Measurements from ENCODE around the gene SVOP.

The SVOP gene

DNA sequence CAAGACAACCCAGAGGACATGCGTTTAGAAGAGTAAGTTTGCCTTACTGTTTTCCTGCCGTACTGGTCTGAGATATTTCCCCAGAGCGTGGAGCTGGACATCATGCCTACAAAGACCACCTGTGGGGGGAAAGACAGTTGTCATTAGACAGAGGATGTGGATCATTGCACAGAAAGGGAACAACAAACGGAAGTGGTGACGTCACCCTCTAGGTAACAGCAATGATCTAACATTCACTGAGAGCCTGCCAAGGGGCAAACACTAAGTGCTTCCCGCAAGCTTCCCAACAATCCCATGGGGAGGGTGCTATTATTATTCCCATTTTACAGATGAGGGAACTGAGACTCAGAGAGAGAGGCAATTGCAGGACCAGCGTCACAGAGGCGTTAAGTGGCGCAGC, 48.5 kb downstream of the SVOP start:
- DNase-seq, result peak; percentile 60

DNA sequence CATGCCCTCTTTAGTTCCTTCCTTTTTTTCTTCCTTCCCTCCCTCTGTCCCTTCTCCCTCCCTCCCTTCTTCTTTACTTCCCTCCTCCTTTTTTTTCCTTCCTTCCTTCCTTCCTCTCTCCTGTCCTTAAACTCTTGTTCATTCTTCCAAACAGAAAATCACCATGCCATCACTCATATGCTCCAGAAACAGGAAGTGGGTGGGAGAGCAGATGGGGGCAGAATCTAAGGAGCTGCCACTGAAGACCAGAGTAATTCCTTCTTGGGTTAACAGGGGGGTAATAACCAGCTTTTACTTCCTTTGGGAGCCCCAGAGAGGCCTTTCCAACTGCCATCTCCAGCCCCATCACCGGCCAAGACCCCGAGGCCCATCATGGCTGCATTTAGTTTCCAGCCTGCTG, 51.2 kb downstream of the SVOP start:
- no peak for DNase-seq

DNA sequence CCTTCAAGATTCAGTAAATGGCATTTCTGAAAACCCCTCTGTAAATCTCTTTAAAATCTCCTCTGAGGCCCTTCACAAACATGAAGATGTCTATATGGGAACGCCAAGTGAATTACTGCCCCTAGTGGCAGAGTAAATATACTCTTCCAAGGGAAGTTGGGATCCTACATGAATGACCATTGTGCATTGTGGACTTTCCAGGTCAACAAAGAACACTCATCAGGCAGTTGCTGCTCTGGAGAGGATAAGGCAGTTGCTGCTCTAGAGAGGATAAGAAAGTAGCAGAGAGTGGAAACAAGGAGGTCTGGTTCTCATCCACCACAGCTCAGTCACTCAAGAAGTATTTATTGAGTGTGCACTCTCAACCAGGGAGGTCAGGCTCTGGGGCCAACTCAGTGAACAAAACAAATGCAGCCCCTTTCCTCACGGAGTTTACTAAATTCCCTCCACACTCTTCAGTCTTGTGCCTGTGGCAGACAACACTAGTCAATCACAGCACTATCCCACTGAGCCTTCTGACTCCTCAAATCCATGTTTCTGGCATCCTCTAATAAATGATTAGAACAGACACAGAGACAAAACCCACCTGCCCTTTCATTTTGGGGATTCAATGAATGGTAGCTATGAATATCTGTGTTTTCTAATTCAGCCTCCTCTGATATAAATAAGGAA, 52.9 kb downstream of the SVOP start:
- peak; percentile 83 for DNase-seq

DNA sequence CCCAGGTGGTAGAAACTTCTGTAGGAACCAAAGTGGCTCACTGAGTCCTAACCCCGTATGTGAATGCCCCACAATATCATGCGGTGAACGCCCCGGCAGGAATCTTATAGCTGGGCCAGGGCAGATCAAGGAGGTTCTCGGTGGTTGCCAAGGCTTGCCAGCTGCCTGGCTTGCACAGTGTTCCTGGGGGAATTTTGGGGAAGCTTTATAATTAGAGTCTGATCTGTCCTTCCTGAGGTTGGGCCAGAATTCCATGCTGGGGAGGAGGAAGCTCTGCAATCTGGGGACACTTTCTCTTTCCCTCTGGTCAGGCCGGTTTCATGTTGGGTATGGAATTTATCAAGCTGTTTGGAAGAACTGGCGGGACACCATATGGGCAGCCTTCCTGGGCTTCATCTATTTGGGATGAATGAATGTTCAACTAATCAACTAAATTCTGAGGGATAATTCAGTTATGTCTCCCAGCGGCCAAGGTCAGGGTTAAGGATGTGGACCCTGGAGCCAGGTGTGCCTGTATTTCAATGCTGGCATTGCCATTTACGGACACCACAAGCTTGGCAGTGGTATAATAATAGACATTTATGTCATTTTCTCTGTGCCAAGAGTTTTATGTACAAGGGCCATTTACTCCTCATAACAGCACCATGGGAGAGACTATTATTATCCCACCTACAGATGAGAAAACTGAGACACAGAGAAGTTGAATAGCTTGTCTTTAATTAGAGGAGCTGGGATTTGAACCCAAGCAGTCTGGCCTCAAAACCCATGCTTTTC, 54.3 kb downstream of the SVOP start:
- no peak for DNase-seq

DNA sequence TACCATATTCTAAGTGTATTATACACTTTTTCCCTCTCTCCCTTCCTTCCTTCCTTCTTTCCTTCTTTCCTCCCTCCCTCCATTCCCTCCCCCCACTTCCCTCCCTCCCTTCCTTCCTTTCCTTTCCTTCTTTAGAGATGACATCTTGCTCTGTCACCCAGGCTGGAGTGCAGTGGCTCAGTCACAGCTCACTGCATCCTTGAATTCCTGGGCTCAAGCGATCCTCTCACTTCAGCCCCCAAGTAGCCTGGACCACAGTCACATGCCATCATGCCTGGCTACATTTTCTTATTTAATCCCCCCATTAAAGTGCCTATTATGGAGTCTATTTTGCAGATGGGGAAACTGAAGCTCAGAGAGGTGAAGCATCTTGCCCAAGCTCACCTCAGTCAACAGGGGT, 55.0 kb downstream of the SVOP start:
- DNase-seq, result no peak

DNA sequence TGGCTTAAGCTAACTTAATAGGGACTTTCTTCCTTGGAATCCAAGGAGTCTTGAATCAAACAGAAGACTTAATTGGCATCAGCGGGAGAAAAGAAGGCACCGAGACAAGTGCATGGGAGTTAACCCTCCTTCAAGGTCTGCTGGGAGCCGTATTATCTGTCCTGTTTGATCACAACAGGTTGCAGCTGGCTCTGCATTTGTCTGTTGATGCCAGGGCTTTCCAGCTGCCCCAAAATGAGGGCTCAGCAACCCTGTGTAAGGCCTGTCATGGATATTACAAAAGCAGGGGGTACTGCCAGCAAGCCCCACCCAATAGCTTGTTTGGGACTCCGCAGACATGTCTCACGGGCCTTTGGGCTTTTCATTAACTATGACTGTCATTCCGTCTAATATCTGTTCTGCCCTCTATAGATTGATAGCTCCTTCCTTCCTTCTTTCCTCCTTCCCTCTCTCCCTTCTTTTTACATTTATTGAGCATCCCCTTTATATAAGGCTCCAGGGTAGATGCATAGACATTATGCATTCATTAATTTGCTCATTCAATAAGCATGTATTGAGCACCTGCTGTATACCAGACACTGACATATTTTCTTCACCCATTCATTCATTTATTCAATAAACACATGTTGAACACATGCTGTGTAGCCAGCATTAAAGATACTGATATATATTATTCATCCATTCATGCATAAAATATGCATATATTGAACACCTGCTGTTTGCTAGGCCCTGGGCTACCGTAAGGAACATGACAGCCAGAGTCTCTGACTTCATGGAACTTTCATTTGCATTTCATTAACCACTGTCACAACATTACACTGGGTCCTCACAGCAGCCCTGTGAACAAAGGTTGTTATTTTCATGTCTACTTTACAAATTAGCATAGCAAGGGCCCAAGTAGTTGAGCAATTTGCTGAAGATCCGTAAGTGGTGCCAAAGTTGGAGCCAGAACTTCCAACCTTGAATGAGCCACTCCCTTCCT, 56.2 kb downstream of the SVOP start:
- DNase-seq, result no peak

DNA sequence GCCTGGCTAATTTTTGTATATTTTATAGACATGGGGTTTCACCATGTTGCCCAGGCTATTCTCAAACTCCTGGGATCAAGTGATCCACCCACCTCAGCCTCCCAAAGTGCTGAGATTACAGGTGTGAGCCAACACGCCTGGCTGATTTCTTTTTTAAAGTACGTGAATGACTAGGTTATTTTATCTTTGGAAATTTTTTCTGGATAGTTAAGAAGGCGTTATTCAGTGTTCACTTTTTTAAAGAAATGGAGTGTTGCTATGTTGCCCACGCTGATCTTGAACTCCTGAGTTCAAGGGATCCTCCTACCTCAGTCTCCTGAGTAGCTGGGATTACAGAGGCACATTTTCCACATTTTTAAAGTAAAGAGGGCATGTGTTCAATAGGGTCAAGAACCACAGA, 58.6 kb downstream of the SVOP start:
- no peak for DNase-seq

DNA sequence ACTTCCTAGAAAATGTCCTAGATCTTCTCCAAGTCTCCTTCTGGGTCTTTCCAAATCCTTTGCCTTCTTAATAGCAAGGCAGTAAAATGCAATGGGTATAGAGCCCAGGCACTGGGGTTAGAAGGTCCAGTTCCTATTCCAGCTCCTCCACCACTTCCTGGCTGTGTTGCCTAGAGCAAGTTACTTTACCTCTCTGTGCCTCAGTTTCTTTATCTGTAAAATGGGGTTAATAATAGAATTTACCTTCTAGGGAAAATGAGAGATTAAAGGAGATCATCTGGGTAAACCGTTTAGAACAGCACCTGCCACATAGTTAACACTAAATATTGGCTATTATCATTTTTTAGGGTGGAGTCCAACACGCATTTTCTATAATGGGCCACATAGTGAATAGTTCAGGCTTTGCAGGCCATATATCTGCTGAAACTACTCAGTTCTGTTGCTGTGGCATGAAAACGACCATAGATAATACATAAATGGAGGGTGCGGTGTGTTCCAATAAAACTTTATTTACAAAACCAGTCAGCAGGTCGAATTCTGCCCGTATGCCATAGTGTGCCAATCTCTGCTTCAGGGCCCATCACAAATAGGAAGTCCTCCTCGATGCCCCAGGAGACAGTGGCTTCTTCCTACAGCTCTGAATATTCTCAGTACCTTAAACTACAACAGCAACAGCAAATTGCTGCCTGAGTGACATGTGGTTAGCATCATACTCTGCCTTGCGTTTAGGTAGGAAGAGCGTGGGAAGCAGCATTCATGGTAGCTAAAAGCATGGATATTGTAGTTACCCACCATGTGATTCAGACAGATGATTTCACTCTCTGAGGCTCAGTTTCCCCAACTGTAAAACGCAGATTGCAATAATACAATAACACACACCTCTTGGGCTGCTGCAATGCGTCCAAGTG, 60.9 kb downstream of the SVOP start:
- DNase-seq, result no peak

DNA sequence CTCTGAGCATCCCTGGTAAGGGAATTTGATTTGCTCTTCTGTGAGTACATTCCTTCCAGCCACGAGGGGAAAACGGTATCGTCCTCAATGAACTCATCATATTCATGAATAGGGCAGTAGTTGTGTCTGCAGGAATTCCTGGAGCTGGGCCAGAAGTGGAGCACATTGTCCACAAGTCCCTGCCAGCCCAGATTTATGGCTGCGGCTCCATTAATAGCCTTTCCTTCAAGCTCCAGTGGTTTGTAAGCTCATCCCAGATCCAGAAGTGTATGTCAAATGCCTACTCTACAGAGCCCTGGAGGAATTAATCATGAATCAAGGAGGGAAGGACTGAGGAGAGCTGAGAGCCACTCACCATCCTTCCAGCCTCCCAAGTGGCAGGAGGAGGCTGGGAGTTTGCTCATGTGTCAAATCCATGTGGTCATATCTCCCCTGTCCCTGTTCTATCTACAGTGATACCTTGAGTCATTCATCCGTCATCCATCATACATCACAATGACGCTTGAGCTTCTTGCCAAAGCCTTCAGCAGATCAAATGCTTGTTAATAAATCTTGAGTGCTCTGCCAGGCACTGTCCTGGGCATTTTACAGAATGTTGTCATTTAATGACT, 65.5 kb downstream of the SVOP start:
- DNase-seq, result peak; percentile 81

DNA sequence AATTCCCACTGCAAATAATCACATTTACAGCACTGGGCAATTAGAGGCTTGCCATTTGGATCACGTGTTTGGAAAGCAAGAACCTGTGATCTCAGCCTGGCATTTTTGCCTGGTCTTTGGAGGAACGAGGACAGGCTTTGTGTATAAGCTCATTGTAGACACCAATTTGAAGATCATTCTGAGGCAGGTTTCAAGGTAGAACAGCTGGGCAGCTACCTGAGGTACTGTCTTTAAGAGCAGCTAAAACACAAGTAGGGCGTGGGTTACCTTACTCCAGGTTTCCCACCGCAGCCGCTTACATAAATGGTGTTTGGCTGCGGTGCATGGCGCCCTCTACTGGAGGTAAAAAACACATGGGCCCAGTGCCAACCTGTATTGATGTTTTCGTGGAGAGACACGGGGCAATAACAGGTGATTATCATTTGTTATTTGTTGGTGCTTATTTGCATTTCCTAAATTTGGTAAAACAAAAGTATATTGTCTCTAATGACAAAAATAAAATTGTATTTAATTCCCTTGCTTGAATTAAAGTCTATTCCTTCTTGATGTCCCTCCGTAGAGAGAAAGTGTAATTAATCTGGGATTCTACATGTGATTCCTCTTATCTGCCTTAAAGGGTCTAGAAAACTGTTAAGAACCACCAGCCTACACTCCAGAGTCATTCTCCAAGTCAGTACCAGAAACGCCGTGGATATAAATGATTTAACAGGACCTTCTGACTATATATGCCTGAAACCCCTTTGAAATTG, 69.7 kb downstream of the SVOP start:
- DNase-seq, result peak; percentile 91

DNA sequence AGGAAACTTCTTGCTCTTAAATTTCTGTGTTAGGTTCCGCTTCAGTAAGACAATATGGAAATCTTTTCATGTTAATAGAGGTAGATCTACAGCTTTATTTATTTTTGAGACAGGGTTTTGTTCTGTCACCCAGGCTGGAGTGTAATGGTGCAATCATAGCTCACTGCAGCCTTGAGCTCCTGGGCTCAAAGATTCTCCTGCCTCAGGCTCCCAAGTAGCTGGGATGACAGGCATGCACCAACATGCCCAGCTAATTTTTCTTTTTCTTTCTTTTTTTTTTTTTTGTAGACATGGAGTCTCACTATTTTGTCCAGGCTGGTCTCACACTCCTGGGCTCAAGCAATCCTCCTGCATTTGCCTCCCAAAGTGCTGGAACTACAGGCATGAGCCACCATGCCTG, 70.9 kb downstream of the SVOP start:
- no peak for DNase-seq

DNA sequence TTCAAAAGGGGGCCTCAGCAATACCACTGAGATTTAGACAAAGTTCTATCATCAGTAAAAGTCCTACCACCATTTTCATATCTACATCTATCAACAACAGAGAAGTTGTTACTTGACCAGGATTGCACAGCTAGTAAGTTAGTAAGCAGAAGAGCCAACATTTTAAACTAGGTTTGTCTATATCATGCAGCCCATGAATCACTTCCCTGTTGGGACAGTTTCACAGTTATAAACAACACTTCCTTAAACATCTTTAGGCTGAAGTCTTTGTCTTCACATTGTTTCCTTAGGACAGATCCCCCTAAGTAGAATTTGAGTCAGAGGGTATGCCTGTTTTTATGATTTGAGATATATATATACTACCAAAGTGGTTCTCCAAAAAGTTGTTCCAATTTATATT, 72.5 kb downstream of the SVOP start:
- no peak for DNase-seq

DNA sequence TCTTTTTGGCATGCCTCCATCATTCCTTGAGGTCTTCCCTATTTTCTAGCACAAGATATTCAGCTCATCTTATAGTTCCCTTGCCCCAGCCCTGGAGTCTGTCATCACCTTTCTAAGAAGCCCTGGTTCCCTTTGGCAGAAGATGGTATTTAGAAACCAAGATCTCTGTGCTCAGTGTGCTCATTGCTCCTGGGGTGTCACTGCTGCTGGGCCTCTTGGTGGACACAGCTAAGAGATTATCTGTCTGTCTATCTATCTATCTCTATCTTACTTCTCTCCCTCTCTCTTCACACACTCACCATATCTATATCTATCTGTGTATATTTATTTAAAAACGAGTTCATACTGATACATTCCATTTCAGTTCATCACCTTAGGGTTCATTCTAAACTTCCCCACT, 73.8 kb downstream of the SVOP start:
- no peak for DNase-seq

DNA sequence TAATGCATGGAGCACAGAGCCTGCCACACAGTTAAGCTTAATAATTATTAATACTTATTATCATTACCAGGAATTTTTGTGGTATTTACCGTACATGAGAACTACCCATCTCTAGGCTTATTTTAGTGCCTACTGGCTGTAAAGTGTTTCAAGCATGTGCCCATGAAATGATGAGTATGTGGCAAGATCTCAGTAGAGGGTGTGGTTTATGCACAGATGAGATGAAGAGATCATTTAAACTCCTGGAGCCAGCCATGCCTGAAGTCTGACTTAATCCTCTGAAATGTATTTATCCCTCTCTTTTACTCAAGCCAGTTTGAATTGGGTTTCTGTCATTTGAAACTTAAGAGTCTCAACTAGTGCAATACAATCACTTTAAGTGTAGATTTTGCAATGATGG, 80.7 kb downstream of the SVOP start:
- no peak for DNase-seq

DNA sequence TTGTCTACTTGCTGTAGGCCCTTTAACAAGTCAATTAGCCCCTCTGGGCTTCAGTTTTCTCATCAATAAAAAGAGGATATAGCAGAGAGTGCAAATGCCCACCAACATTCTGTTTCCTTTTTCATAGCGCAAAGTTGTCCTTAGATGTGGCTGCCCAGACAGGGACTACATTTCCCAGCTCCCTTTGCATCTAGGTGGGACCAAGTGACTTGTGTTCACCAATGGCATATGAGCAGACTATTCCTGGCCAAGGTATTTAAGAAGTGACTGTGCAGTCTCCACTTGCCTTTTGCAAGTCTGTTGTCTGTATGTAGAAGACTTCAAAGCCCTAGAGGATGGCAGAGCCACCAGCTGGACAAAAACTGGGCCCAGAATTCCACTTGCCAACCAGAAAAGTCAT, 81.3 kb downstream of the SVOP start:
- DNase-seq, result peak; percentile 56

DNA sequence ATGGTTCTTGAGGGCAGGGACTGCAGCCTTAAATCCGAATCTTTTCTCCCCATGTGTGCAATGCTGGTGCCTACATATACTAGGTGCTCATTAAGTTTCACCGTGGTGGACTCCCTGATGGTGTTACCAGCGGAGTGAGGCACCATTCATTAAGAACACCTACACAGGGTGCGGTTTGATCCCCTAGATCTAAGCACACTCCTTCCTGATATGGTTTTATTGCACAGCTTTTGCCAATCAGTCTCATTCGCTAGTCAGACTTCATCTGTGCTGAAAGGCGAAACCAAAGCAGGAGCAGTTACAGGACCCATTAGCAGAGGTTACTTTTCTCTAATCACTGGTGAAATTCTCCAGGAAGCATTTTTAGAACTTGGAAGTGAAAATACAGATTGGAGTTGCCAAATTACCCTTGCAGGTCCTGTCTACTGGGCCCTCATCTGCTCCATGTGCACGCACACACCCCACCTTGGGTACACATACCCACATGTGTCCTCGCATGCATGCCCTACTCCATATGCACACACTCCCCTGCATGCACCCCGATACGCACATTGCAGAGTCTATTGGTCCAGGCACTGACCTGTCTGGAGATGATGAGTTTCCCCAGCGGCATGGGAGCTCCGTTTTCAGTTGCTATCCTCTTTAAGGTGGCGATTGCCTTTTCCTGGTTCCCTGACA, 82.5 kb downstream of the SVOP start:
- no peak for DNase-seq

DNA sequence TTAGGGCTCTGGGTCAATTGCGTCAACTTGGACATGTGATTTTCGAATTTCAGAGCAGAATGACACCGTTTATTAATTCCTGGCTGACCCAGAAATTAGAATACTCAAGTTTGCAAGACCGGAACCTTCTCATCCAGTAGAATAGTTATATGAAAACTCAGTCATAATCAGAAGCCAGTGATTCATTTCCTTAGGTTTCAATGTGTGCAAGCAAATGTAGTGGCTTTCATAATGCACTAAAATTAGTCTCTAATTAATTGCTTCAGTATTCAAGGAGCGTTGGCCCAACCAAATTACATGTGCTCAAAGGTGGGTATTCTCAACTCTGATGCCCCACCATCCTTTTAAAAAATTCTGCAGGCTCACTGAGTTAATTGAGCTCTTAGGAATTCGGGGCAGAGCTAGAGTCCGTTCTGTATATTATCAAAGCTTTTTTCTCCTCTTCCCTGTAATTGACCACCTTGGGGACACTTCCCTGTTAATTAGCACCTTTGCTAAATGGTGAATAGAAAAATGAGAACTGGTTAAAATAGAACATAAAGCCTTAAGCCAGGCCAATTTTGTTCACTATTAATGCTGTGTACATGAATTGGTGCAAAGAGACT, 85.6 kb downstream of the SVOP start:
- DNase-seq, result no peak

DNA sequence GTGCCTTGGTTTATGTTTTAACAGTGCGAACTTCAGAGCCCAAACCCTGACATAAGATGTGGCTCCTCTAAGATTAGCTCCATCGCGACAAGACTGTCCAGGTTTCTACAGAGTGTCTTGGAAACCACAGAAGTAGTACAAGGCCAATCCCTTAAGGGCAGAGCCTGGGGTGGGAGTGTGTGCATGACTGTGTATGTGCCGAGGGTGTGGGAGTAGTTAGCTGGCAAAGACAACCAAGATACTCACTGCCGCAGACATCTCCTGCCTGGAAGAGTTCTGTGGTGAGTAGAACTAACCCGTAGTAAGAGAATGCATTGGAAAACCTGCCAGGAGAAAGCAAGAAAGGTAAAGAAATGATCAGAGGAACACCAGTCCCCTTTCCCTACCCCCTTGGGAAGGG, 86.9 kb downstream of the SVOP start:
- DNase-seq, result no peak

DNA sequence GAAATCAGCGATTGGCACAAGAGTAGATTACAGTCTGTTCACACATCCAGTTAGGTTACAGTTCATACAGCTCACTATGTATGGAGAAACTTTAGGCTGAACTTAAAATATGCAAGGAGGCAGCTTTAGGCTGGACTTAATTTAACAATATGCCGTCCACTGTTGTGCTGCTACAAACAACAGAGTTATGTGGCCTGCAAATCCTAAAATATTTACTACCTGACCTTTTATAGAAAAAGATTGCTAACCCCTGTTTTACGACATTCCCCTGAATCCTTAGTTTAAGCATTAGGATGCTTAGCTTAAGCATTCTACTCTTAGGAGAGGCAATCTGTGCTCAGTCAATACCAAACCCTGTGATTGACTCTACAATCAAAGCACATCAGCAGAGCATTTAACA, 90.1 kb downstream of the SVOP start:
- no peak for DNase-seq

DNA sequence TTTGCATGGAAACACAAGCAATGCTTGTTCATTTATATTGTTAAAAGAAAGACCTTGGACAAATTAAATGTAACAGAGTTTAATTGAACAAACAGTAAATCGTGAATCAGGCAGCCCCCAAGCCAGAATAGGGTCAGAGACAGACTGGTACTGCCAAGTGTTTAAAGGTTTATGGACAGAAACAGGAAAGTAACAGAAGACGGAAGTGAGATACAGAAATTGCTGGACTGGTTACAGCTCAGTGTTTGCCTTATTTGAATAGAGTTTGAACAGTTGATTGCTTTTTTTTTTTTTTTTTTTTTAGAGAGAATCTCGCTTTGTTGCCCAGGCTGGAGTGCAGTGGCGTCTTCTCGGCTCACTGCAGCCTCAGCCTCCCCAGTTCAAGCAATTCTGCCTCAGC, 90.7 kb downstream of the SVOP start:
- no peak for DNase-seq

Data from DMS53 (cell line).